BLaER1 (cell line): ENCODE results near the gene STYXL1.

ENCODE experiments used
- H3K27ac ChIP-seq: shearing (Covaris generic); formaldehyde crosslinking; 2 replicates; pipeline ENCODE4 v1.8.1; 2022
- H3K27me3 ChIP-seq: shearing (Covaris generic); formaldehyde crosslinking; 2 replicates; pipeline ENCODE4 v1.8.1; 2022
- H3K36me3 ChIP-seq: shearing (Covaris generic); formaldehyde crosslinking; 2 replicates; pipeline ENCODE4 v1.8.1; 2022
- H3K4me1 ChIP-seq: shearing (Covaris generic); formaldehyde crosslinking; 2 replicates; pipeline ENCODE4 v1.8.1; 2022
- H3K4me2 ChIP-seq: shearing (Covaris generic); formaldehyde crosslinking; 2 replicates; pipeline ENCODE4 v1.8.1; 2022
- H3K4me3 ChIP-seq: shearing (Covaris generic); formaldehyde crosslinking; 2 replicates; pipeline ENCODE4 v1.8.1; 2022
- H3K9ac ChIP-seq: shearing (Covaris generic); formaldehyde crosslinking; 2 replicates; pipeline ENCODE4 v1.8.1; 2022
- H3K9me3 ChIP-seq: shearing (Covaris generic); formaldehyde crosslinking; 2 replicates; pipeline ENCODE4 v1.8.1; 2022
- H4K20me1 ChIP-seq: shearing (Covaris generic); formaldehyde crosslinking; 2 replicates; pipeline ENCODE4 v1.8.1; 2022
- Cebpa-rat ChIP-seq: shearing (Covaris generic); IDR thresholded peaks from 2 replicates; pipeline ENCODE4 v1.8.1; 2022

The STYXL1 gene

GRCh38 chr7:76077435-76077834, 29.6 kb upstream of the STYXL1 start:
- H3K36me3 ChIP-seq = peaks cover 85% of the 10 kb centered on the region
- H3K27ac ChIP-seq = no peak overlapping the region
- no peak for TF ChIP-seq Cebpa-rat
- no peaks in the 10 kb centered on the region for H3K4me1 ChIP-seq
- peaks cover 14% of the 10 kb centered on the region; the same call in 1 of the 2 replicates for H4K20me1 ChIP-seq
- H3K4me3 ChIP-seq = no peak overlapping the region
- peaks cover 14% of the 10 kb centered on the region for H3K9me3 ChIP-seq
- H3K27me3 ChIP-seq = no peaks in the 10 kb centered on the region
- H3K4me2 ChIP-seq = no peak overlapping the region
- no peak overlapping the region for H3K9ac ChIP-seq

- Histone ChIP-seq H3K36me3 (peaks cover 85% of the 10 kb centered on the region), H4K20me1 (peaks cover 19% of the 10 kb centered on the region; the same call in 1 of the 2 replicates), H3K27ac (no peak overlapping the region), H3K9me3 (peaks cover 14% of the 10 kb centered on the region), H3K9ac (no peak overlapping the region), H3K27me3 (no peaks in the 10 kb centered on the region), H3K4me2 (no peak overlapping the region), H3K4me1 (no peaks in the 10 kb centered on the region), H3K4me3 (no peak overlapping the region)
- no peak for TF ChIP-seq Cebpa-rat
These were observed 29.2 kb upstream of the STYXL1 start for GRCh38 chr7:76076995-76077394.

- Histone ChIP-seq H3K36me3 (peaks cover 87% of the 10 kb centered on the region), H3K27ac (no peak overlapping the region), H3K9ac (no peak overlapping the region), H3K4me2 (no peak overlapping the region), H3K4me1 (no peaks in the 10 kb centered on the region), H3K27me3 (no peaks in the 10 kb centered on the region), H3K9me3 (peaks cover 14% of the 10 kb centered on the region), H3K4me3 (no peak overlapping the region), H4K20me1 (peaks cover 37% of the 10 kb centered on the region; the same call in 1 of the 2 replicates)
- no peak for TF ChIP-seq Cebpa-rat
These were observed 27.2 kb upstream of the STYXL1 start for GRCh38 chr7:76074972-76075370.

DNA sequence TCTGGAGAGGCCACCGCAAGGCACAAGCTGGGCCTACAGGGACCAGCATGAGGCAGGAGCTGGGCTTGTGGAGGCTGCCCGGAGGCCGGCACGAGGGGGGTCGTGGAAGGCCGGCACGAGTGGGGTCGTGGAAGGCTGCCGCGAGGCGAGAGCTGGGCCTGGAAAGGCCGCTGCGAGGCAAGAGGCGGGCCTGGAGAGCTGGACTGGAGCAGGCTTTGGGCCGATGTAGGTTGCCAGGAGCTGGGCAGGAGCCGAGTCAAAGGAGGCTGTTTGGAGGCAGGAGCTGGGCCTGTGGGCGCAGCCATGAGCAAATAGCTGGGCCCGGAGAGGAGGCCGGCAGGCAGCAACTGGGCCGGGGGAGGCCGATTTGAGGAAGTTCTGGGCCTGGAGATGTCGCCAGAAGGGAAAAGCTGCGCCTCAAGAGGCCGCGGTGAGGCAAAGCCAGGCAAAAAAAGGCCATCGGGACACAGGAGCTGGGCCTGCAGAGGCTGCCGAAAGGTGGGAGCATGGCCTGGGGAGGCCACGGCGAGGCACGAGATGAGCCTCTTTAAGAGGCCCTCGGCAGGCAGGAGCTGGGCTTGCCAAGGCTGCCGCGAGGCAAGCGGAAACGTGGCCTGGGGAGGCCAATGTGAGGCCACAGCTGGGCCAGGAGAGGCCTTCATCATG, 26.6 kb upstream of the STYXL1 start:
- H3K4me1 ChIP-seq = no peaks in the 10 kb centered on the region
- H3K27ac ChIP-seq = no peak overlapping the region
- H3K4me2 ChIP-seq = no peak overlapping the region
- peaks cover 14% of the 10 kb centered on the region for H3K9me3 ChIP-seq
- no peak overlapping the region for H3K9ac ChIP-seq
- no peak for TF ChIP-seq Cebpa-rat
- H3K36me3 ChIP-seq = peaks cover 87% of the 10 kb centered on the region
- H4K20me1 ChIP-seq = peaks cover 42% of the 10 kb centered on the region
- H3K27me3 ChIP-seq = no peaks in the 10 kb centered on the region
- no peak overlapping the region for H3K4me3 ChIP-seq

- no peaks in the 10 kb centered on the region for H3K4me1 ChIP-seq
These were observed 25.7 kb upstream of the STYXL1 start for GRCh38 chr7:76073335-76073990.

DNA sequence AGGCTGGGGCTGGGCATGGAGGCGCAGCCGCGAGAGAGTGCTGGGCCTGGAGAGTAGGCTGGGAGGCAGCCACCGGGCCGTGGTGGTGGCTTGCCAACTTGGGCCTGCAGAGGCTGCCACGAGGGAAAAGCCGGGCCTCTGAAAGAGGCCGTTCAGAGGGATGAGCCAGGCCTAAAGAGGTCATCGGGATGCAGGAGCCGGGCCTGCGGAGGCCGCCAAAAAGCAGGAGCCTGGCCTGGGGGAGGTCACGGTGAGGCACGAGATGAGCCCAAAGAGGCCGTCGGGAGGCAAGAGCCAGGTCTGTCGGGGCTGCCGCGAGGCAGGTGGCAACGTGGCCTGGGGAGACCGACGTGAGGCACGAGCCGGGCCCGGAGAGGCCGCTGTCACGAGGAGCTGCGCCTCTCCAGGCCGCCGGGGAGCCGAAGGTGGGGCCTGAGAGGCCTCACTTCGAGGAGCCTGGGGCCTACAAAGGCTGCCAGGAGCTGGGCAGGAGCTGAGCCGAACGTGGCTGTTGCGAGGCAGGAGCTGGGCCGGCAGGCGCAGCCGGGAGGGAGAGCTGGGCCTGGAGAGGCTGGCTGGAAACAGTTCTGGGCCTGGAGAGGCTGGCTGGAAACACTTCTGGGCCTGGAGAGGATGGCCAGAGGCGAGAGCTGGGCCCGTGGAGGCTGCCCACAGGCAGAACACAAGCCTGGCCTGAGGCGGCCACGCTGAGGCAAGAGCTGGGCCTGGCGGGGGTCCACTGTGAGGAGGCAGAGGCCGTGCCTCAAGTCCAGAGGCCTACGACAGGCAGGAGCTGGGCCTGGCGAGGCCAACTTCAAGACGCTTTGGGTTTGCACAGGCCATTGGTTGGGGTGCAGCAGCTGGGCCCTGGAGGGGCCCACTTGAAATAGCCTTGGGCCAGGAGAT, 24.7 kb upstream of the STYXL1 start:
- Histone ChIP-seq H3K27ac (no peak overlapping the region), H3K4me2 (no peak overlapping the region)

More at GRCh38 chr7:76073335-76073990, 25.7 kb upstream of the STYXL1 start:
- Histone ChIP-seq H3K9ac (no peak overlapping the region), H3K27me3 (no peaks in the 10 kb centered on the region), H3K4me3 (no peak overlapping the region), H3K36me3 (peaks cover 92% of the 10 kb centered on the region), H4K20me1 (peaks cover 49% of the 10 kb centered on the region), H3K9me3 (peaks cover 14% of the 10 kb centered on the region), H3K4me2 (no peak overlapping the region), H3K27ac (no peak overlapping the region)
- TF ChIP-seq Cebpa-rat = no peak

GRCh38 chr7:76071316-76072242, 23.8 kb upstream of the STYXL1 start:
- Histone ChIP-seq H3K4me2 (no peak overlapping the region), H3K4me3 (no peak overlapping the region), H3K9ac (no peak overlapping the region), H4K20me1 (peaks cover 68% of the 10 kb centered on the region), H3K27me3 (no peaks in the 10 kb centered on the region), H3K27ac (no peak overlapping the region), H3K36me3 (peaks cover 95% of the 10 kb centered on the region), H3K4me1 (peaks cover 14% of the 10 kb centered on the region), H3K9me3 (peaks cover 14% of the 10 kb centered on the region)
- no peak for TF ChIP-seq Cebpa-rat

More for the DNA sequence above, 24.7 kb upstream of the STYXL1 start:
- H3K4me3 ChIP-seq = no peak overlapping the region
- no peaks in the 10 kb centered on the region for H3K27me3 ChIP-seq
- H4K20me1 ChIP-seq = peaks cover 59% of the 10 kb centered on the region
- peaks cover 5% of the 10 kb centered on the region for H3K4me1 ChIP-seq
- no peak for TF ChIP-seq Cebpa-rat
- no peak overlapping the region for H3K9ac ChIP-seq
- peaks cover 14% of the 10 kb centered on the region for H3K9me3 ChIP-seq
- peaks cover 97% of the 10 kb centered on the region for H3K36me3 ChIP-seq

GRCh38 chr7:76069238-76069638, 21.4 kb upstream of the STYXL1 start:
- no peak for TF ChIP-seq Cebpa-rat
- Histone ChIP-seq H3K27ac (no peak overlapping the region), H3K9me3 (no peaks in the 10 kb centered on the region), H3K9ac (no peak overlapping the region), H3K4me2 (no peak overlapping the region), H3K4me3 (no peak overlapping the region), H3K4me1 (peaks cover 25% of the 10 kb centered on the region), H4K20me1 (peaks cover 91% of the 10 kb centered on the region), H3K36me3 (peaks cover 95% of the 10 kb centered on the region), H3K27me3 (no peaks in the 10 kb centered on the region; the same call in 1 of the 2 replicates)
